HG03342 (cell line): ENCODE data around the gene LIMA1.
"Not testable (repeated sequence)": the region's sequence is repeated elsewhere in the genome, so short reads cannot be mapped to it uniquely, and the experiment has no call there.

Source experiments
- ATAC-seq: cut with Tn5 transposase; IDR thresholded peaks from one replicate; pipeline ENCODE4 v1.9.1; 2021; ENCODE audit warnings: mild to moderate bottlenecking, moderate library complexity; ENCODE audit not compliant: unreplicated experiment

Gene LIMA1

GRCh38 chr12:50148011-50148410 lies 135.3 kb downstream of the LIMA1 start:
- not testable (repeated sequence) for ATAC-seq

GRCh38 chr12:50147281-50147680 lies 136.0 kb downstream of the LIMA1 start:
- ATAC-seq, result no peak

GRCh38 chr12:50145439-50145838 lies 137.9 kb downstream of the LIMA1 start:
- ATAC-seq, result no peak

- ATAC-seq, result no peak
Measured at GRCh38 chr12:50142993-50143392, 140.3 kb downstream of the LIMA1 start.

- ATAC-seq, result no peak
Measured at GRCh38 chr12:50132505-50133135, 150.7 kb downstream of the LIMA1 start.

- ATAC-seq, result no peak
Measured at GRCh38 chr12:50129290-50129689, 154.0 kb downstream of the LIMA1 start.

- ATAC-seq, result no peak
Measured at GRCh38 chr12:50127546-50127945, 155.8 kb downstream of the LIMA1 start.
